Stimulated activated CD4-positive, alpha-beta T cell treated with anti-CD3 and anti-CD28 coated beads, Interleukin-4, amount 100 ng/mL, for 24 hours (primary cell): ENCODE results near the gene CPN1.
"Not testable (repeated sequence)": the region's sequence is repeated elsewhere in the genome, so short reads cannot be mapped to it uniquely, and the experiment has no call there.

ENCODE experiments used
- DNase-seq: peaks from one replicate; pipeline ENCODE4 v3.0.0-alpha.2; 2020

The CPN1 gene

DNA sequence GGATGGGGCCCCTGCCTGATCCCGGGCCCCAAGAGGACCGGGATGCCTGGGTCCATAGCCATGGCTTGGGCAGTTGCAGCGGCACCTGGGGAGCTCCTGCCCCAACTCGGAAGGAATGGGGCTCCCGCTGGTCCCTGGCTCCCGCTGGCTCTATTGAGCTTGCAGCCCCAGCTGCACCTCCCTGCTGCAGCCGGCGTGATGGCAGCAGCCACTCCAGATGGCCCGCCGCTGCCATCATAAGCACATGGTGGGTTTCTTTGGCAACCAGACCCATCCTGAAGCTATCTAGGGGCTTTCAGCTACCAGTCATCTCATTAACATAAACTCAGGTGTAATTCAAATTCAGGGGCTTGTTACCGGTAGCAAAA lies 60.8 kb downstream of the CPN1 start:
- DNase-seq, result no peak

DNA sequence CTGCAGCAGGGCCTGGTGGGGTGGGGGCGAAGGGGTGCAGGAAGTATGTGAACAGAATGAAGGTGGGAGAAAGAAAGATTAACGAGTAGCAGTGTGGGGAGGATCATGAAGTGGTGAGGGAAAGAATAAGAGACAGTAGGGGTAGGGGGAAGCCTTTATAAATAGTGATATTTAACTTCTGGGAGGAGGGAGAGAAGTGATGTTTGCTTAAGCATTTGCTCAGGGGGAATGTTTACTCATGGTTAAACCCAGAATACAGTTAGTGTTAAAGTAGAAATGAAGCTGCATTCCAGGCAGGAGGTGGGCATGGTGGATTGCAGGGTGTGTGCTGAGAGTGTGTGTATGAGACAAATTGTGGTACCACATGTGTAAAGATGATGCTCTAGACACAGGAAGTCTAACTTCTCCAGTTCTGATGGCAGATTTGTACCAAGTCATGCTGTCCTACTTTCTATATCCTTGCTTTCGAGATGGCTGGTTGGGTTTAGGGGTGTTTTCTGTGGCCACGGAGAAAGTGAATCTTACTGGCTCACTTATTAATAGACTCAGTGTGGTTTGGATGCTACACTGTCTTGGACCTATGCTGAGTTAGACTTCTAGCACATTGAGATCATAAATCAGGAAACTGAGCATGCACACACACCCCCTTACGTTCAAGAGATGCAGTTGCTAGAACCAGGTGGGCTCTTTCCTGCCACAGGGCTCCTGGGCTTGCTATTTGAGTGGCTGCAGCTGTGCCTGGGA lies 61.4 kb downstream of the CPN1 start:
- no peak for DNase-seq

GRCh38 chr10:100019787-100020141 lies 61.9 kb downstream of the CPN1 start:
- DNase-seq, result no peak

GRCh38 chr10:100014071-100014762 lies 67.5 kb downstream of the CPN1 start:
- no peak for DNase-seq

DNA sequence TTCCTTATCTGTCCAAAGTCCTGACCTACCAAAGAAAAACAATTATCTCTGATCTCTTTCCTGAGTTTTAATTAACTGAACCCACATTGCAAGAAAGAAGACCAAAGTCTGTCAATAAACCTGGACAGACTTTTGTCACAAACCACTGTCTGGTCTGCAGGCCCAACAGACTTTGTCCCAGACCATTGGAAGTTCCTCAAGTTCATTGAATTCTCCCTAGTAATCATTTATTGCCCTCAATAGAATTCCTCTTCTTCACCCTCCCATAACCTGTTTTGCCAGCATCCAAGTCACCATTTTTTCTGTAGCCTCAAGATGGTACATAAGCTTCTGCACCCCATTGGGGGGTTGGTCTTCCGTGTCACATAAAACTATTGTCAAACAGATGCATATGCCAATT lies 68.0 kb downstream of the CPN1 start:
- DNase-seq, result no peak

DNA sequence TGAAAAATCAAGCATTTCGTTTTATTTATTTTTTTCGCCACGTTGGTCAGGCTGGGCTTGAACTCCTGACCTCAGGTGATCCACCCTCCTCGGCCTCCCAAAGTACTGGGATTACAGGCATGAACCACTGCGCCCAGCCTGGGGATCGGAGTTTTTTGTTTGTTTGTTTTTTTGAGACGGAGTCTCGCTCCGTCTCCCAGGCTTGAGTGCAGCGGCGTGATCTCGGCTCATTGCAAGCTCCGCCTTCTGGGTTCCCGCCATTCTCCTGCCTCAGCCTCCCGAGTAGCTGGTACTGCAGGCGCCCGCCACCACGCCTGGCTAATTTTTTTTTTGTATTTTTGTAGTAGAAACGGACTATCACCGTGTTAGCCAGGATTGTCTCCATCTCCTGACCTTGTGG lies 69.8 kb downstream of the CPN1 start:
- DNase-seq, result not testable (repeated sequence)

GRCh38 chr10:100009793-100010676 lies 71.6 kb downstream of the CPN1 start, which contains the start of gene DNMBP:
Gene DNMBP (minus strand): TSS chr10:100009947. CDS start chr10:99972124, 37,823 bp downstream.
- peak; percentile 82 for DNase-seq

DNA sequence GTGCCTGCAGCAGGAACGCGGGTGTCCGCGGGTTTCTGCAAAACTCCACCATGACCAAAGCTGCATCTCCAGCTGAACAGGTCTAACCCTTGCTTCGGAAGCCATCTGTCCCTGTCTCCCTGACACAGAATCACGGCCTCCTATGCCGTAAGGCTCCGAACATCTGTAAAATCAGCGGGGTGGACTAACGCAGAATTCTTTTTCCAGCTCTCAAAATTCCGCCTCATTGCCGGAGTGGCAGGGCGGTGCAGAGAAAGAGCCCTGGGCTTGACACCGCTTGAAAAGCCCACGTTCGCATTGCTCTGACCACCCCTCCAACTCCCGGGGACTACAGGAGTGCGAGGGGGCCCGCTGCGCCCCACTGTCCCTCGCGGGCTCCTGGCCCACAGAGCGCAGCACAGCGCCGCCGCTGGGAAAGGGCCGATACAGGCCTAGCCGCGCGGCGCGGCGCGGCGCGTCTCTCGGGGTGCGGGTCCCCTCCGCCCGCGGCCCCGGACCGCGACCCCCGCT lies 72.3 kb downstream of the CPN1 start:
- DNase-seq, result peak; percentile 7

DNA sequence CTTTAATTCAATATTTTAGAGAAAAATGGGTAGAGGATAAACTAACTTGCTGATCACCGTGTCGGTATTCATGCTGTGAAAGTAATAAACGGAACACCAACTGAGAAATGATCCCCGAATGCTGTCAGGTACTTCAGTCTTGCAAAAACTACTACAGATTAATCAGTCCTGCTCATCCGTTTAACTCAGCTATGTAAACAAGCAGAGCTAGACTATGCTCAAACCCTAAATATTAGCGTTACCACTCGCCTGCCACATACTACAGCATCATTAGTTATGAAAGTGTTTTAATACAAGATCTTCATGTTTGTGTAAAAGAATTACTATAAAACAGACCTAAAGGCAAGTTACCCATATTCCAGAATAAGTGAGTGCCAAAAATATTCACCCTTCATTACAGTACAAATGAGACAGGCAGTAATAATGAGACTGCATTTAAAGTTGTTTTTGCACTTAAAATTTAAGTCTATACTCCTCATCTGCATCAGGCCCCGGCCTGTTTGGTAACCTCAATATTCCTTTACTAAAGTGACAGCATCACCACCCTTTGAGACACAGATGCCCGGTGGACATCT lies 72.9 kb downstream of the CPN1 start:
- no peak for DNase-seq

DNA sequence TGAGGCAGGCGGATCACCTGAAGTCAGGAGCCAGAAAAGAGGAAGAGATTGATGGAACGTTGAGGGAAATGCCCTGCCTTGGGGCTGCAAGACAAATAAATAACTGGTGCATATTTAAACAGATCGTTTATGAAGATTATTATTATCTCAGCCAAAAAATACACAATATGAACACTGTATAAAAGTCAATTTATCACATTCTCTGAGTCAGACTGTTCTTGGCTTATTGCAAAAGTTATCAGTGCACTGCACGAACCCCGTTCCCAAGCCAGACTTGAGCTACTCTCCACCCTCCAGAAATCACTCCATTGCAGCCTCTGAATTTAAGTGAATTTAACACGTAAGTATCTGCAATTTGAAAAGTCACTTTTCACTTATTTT lies 73.5 kb downstream of the CPN1 start:
- no peak for DNase-seq

GRCh38 chr10:100007231-100008141 lies 74.2 kb downstream of the CPN1 start:
- no peak for DNase-seq

DNA sequence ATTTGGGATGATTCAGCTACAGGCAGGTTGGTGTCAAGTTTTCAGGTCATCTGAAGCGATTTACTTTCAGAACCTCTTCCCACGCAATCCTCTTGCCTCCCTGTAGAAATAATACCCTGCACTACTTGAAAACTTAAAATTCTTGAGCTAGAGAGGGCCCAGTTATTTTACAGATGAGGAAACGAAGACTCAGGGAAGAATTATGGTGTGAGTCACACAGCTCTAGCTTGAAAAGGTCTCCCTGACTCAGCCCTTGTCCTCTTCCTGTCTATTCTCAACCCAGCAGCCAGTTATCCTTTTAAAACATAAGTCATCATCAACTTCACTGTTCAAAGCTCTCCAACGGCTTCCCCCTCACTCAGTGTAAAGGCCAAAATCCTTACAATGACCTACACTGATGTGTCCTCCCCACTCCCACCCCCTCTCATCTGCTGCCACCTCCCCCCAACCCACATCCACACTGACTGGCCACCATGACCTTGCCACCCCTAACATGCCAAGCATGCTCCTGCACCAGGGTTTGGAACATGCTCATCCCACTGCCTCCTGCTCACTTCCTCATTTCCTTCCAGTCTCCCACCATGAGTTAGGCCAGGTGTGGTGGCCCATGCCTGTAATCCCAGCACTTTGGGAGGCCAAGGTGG lies 75.3 kb downstream of the CPN1 start:
- peak; percentile 38 for DNase-seq

- DNase-seq, result no peak
Observed at GRCh38 chr10:100004805-100005510, 76.7 kb downstream of the CPN1 start.

DNA sequence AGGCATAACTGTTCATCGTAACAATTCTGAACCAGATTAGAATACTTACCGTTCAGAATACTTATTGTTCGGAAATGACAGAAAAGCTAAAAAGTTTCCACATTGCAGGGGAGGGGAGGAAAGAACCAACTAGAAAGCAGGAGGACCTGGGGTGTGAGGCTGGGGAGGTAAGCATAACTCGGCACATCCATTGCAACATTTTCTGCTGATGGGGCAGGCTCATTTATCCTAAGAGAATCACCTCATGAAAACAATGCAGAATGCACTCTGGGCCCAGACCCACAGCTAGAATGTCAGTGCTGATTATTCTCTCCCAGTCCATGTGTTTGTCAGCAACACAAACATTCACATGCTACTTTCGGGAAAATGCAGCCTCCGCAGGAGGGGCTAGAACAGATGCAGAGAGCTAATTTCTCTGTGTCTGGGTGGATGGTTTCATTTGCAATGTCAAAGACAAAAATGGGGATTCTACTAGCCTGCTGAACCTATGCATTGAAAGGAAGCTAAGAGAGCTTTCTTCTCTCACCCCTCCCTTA lies 81.5 kb downstream of the CPN1 start:
- no peak for DNase-seq

- no peak for DNase-seq
Observed at GRCh38 chr10:99999319-100000108, 82.2 kb downstream of the CPN1 start.

DNA sequence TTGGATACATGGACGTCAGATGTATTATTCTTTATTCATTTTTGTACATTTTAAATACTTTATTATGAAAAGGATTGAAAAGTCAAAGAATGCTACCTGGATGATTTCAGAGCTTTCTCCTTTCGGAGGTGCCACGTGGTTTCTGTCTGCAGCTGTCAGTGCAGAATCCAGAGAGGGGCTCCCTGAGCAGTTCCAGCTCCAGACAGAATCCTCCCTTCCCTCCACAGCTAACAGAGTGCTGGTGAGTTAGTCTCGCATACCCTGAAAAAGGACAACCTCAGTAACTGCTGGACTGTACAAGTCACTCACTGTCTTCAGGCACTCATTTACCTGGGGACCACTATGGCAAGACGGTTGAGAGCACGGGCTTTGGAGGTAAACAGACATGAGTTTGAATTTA lies 82.8 kb downstream of the CPN1 start:
- no peak for DNase-seq

DNA sequence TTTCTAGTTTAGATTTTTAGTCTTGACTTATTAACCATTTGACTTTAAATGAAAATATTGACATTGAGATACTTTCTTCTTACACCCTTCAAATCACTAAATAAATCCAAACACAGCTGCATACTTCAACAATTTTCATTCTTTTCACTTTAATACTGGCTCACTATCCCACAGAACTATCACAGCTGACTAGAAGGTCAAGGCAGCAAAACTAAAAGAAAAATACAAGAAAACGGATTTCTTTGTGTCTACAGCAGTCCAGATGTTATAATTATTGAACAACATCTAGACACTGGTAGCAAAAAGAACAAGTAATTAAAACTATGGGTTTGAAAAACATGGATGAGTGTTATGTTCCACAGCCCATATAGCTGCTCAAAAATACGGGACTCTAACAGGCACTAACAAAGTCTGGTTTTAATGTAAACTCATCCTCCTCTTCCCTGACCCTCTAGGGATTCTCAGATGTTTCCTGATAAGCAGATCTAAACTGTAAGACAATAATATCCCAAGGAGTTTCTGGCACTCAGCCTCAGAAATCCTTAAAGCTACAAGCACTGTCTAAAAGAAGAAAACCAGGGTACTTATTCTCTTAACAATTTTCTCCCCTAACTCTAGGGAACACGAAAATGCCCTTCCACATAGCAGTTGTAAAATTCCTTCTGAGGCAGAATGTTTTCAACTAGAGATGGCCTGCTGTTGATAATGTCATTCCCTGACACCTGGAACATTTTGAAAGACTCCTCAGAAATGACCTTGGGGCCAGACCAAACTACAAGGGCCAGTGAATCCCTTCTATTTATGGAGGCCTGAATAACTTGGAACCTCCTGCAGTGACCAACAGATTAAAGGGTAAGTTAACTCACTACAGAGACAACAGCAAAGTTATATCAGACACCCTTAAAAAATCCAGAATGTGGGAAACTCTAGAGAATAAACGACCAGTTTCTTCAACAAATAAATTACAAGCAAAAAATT lies 84.7 kb downstream of the CPN1 start:
- no peak for DNase-seq

GRCh38 chr10:99995713-99996112 lies 86.0 kb downstream of the CPN1 start:
- DNase-seq, result no peak
